Measurements from ENCODE around the gene UNC80. TPM values are rescaled to one million over a fixed set of nuclear protein-coding genes. Genes with fewer than 3 reads are reported as not detected.

Gene UNC80
- polyA plus RNA-seq, 3 donors: under 0.01 TPM; not detected in 2

DNA sequence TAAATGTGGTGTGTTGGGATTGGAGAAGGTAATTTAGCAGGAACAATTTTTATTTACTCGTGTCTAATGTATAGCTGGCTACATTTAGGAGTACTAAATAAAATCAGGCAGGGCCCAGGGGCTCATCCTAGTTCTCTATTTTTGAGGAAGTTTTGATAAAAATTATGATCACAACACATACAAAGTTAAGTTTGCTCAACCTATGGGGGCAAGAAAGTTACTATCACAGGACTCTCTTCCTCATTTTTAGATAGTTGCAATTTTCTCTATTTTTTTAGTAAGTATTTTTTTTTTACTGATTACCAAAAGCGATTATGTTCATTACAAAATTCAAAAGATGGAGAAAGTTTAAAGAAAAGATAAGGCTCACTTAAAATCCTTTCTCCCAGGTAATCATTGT, 170.8 kb downstream of the UNC80 start:
- no peaks in the 10 kb centered on the region for H3K9me3 ChIP-seq (replicated peaks in 1 of 2; ENCODE audit: control insufficient read depth in 1 of 2, insufficient read depth in 1 of 2, low read length in 2 of 2)
- H3K79me2 ChIP-seq (ENCODE audit: insufficient read depth, low read length): no peaks in the 10 kb centered on the region
- Mint-ChIP-seq H3K27ac (no peak overlapping the region), H3K4me3 (no peak overlapping the region), H3K27me3 (ENCODE audit: low read depth in 3 of 3) (peaks cover 0 to 2% (median 1%) of the 10 kb centered on the region in 3 donors), H3K4me1 (peaks cover 6% of the 10 kb centered on the region), H3K36me3 (no peaks in the 10 kb centered on the region), H3K9me3 (no peaks in the 10 kb centered on the region)
- no peak overlapping the region for H3K4me2 ChIP-seq (replicated peaks; ENCODE audit: extremely low read depth, low read length, poor library complexity, severe bottlenecking)
- peaks cover 0 to 2% of the 10 kb centered on the region in 2 donors for H3K4me1 ChIP-seq (ENCODE audit: control insufficient read depth in 1 of 2, insufficient read depth in 2 of 2, low read length in 2 of 2)
- H3K9ac ChIP-seq (ENCODE audit: insufficient read depth, low read length, poor library complexity, severe bottlenecking): no peak overlapping the region
- intact Hi-C loops (cut with micrococcal nuclease): no loop called here
- DNase-seq: no peak
- no peak overlapping the region for H3K27ac ChIP-seq (ENCODE audit: low read depth in 1 of 2, low read length in 2 of 2)
- TF ChIP-seq, protein P1, sequence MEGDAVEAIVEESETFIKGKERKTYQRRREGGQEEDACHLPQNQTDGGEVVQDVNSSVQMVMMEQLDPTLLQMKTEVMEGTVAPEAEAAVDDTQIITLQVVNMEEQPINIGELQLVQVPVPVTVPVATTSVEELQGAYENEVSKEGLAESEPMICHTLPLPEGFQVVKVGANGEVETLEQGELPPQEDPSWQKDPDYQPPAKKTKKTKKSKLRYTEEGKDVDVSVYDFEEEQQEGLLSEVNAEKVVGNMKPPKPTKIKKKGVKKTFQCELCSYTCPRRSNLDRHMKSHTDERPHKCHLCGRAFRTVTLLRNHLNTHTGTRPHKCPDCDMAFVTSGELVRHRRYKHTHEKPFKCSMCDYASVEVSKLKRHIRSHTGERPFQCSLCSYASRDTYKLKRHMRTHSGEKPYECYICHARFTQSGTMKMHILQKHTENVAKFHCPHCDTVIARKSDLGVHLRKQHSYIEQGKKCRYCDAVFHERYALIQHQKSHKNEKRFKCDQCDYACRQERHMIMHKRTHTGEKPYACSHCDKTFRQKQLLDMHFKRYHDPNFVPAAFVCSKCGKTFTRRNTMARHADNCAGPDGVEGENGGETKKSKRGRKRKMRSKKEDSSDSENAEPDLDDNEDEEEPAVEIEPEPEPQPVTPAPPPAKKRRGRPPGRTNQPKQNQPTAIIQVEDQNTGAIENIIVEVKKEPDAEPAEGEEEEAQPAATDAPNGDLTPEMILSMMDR (IDR thresholded peaks at IDR 0.05): no peak
- H3K36me3 ChIP-seq (replicated peaks in 1 of 2; ENCODE audit: control insufficient read depth in 1 of 2, insufficient read depth in 2 of 2, low read length in 2 of 2): no peaks in the 10 kb centered on the region
- no peak overlapping the region for H2AFZ ChIP-seq (ENCODE audit: insufficient read depth, low read depth, low read length, poor library complexity, severe bottlenecking)
- no peaks in the 10 kb centered on the region for H3K27me3 ChIP-seq (ENCODE audit: control insufficient read depth in 2 of 2, insufficient read depth in 2 of 2, low read length in 2 of 2)
- no peak overlapping the region for H3K4me3 ChIP-seq (replicated peaks in 1 of 3; ENCODE audit: low read depth in 2 of 3, low read length in 3 of 3)
- H4K20me1 ChIP-seq (ENCODE audit: insufficient read depth, low read length): no peaks in the 10 kb centered on the region
- WGBS (ENCODE audit: insufficient coverage): no CpG with 5 or more reads among the region's 2 CpGs

DNA sequence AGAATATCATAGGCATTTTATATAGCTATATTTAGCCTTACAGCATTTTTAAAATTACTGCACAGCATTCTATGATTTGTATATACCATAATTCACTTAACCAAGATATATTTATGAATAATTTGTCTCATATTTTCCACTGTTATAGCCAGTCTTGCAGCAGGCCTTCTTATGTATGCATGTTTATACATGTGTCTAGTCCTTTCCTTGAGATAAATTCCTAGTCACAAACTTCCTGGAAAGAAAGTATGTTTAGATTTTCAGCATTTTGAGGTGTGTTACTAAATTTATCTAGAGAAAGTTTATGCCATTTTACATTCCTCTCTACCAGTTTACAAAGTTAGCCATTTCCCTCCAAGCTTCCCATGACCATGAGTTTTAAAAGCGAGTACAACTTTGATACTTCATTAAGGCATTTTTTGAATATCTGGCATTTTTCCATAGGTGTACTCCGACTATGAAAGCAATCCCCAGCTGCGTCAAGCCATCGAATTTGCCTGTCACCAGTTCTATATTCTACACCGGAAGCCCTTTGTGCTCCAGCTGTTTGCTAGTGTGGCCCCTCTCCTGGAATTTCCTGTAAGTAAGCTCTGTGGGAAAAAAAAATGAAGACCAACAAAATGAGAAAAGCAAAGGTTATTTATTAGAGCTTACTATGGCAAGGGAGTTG, 171.4 kb downstream of the UNC80 start:
- no peaks in the 10 kb centered on the region for H3K9me3 Mint-ChIP-seq
- no peak overlapping the region for H3K4me2 ChIP-seq (replicated peaks; ENCODE audit: extremely low read depth, low read length, poor library complexity, severe bottlenecking)
- no peak overlapping the region for H2AFZ ChIP-seq (ENCODE audit: insufficient read depth, low read depth, low read length, poor library complexity, severe bottlenecking)
- H3K4me3 Mint-ChIP-seq: no peak overlapping the region
- TF ChIP-seq, protein P1 (IDR thresholded peaks at IDR 0.05): no peak
- no peak for DNase-seq
- H3K36me3 ChIP-seq (replicated peaks in 1 of 2; ENCODE audit: control insufficient read depth in 1 of 2, insufficient read depth in 2 of 2, low read length in 2 of 2): no peaks in the 10 kb centered on the region
- intact Hi-C loops (cut with micrococcal nuclease): no loop called here
- no peaks in the 10 kb centered on the region for H3K36me3 Mint-ChIP-seq
- H3K27me3 Mint-ChIP-seq (ENCODE audit: low read depth in 3 of 3): peaks cover 0 to 2% (median 1%) of the 10 kb centered on the region in 3 donors
- H4K20me1 ChIP-seq (ENCODE audit: insufficient read depth, low read length): no peaks in the 10 kb centered on the region
- H3K4me1 Mint-ChIP-seq: peaks cover 6% of the 10 kb centered on the region
- no peaks in the 10 kb centered on the region for H3K9me3 ChIP-seq (replicated peaks in 1 of 2; ENCODE audit: control insufficient read depth in 1 of 2, insufficient read depth in 1 of 2, low read length in 2 of 2)
- H3K27ac Mint-ChIP-seq: no peak overlapping the region
- H3K4me3 ChIP-seq (replicated peaks in 1 of 3; ENCODE audit: low read depth in 2 of 3, low read length in 3 of 3): no peak overlapping the region
- no peaks in the 10 kb centered on the region for H3K27me3 ChIP-seq (ENCODE audit: control insufficient read depth in 2 of 2, insufficient read depth in 2 of 2, low read length in 2 of 2)
- no peaks in the 10 kb centered on the region for H3K79me2 ChIP-seq (ENCODE audit: insufficient read depth, low read length)
- no peak overlapping the region for H3K9ac ChIP-seq (ENCODE audit: insufficient read depth, low read length, poor library complexity, severe bottlenecking)
- WGBS (ENCODE audit: insufficient coverage): 100% methylated on average over 2 of the region's 5 CpGs
- peaks cover 0 to 2% of the 10 kb centered on the region in 2 donors for H3K4me1 ChIP-seq (ENCODE audit: control insufficient read depth in 1 of 2, insufficient read depth in 2 of 2, low read length in 2 of 2)
- H3K27ac ChIP-seq (ENCODE audit: low read depth in 1 of 2, low read length in 2 of 2): no peak overlapping the region
